Fibroblast of lung (primary cell): ENCODE data around the gene RIPPLY2. TPM values are rescaled to one million over a fixed set of nuclear protein-coding genes. Genes with fewer than 3 reads are reported as not detected.

Experiments
- DNase-seq, 2 donors: peaks; one replicate each; pipeline versions ENCODE4 v3.0.0 to v3.0.0-alpha.2; 2010; ENCODE audit warnings: low read depth in 2 of 2
- H2AFZ ChIP-seq: 2 replicates; pipeline ENCODE4 v1.5.1; 2012; ENCODE audit warnings: low read length, control low read depth, inconsistent platforms
- H3K27ac ChIP-seq: 2 replicates; pipeline ENCODE4 v1.5.1; 2011; ENCODE audit warnings: low read length, control low read depth; ENCODE audit not compliant: insufficient read depth
- H3K27me3 ChIP-seq: 2 replicates; pipeline ENCODE4 v1.5.1; 2011; ENCODE audit warnings: mild to moderate bottlenecking, low read length; ENCODE audit not compliant: control insufficient read depth, insufficient read depth
- H3K36me3 ChIP-seq: 2 replicates; pipeline ENCODE4 v1.5.1; 2011; ENCODE audit warnings: low read length; ENCODE audit not compliant: control insufficient read depth, insufficient read depth
- H3K4me1 ChIP-seq: 2 replicates; pipeline ENCODE4 v1.5.1; 2011; ENCODE audit warnings: low read length; ENCODE audit not compliant: control insufficient read depth, insufficient read depth; ENCODE audit errors: extremely low read depth
- H3K4me2 ChIP-seq: 2 replicates; pipeline ENCODE4 v1.5.1; 2011; ENCODE audit warnings: low read length, control low read depth; ENCODE audit not compliant: insufficient read depth; ENCODE audit errors: extremely low read depth
- H3K4me3 ChIP-seq, 4 experiments: fragments of 200-600 bp in 1 of 4; sonication (generic) in 1 of 4; replicated peaks in 1 of 4; 2 replicates each; pipeline ENCODE4 v1.5.1; 2011 to 2016; ENCODE audit warnings: low read length in 4 of 4, low read depth in 3 of 4, mild to moderate bottlenecking in 3 of 4, control low read depth in 2 of 4, inconsistent platforms in 1 of 4, mixed read lengths in 1 of 4; ENCODE audit not compliant: insufficient read depth in 1 of 4; ENCODE audit errors: control extremely low read depth in 1 of 4
- H3K79me2 ChIP-seq: 2 replicates; pipeline ENCODE4 v1.5.1; 2012; ENCODE audit warnings: mild to moderate bottlenecking, low read length, inconsistent platforms; ENCODE audit not compliant: control insufficient read depth, insufficient read depth
- H3K9ac ChIP-seq: 2 replicates; pipeline ENCODE4 v1.5.1; 2011; ENCODE audit warnings: mild to moderate bottlenecking, low read length, control low read depth; ENCODE audit not compliant: insufficient read depth
- H3K9me3 ChIP-seq: 2 replicates; pipeline ENCODE4 v1.5.1; 2012; ENCODE audit warnings: low read depth, low read length; ENCODE audit not compliant: control insufficient read depth, insufficient read depth
- H4K20me1 ChIP-seq: 2 replicates; pipeline ENCODE4 v1.5.1; 2011; ENCODE audit warnings: low read length; ENCODE audit not compliant: control insufficient read depth, insufficient read depth; ENCODE audit errors: extremely low read depth
- EZH2 ChIP-seq: IDR thresholded peaks from 2 replicates; pipeline ENCODE4 v1.5.1; 2012; ENCODE audit warnings: low read length, control low read depth, mild to moderate bottlenecking; ENCODE audit errors: missing control alignments
- polyA plus RNA-seq, 2 donors: library from polyadenylated mRNA; depleted of rRNA in 1 of 2; stranded (reverse) in 1 of 2; unstranded in 1 of 2; fragments of >200 nt; gene quantifications; 2 replicates each; pipeline ENCODE4 v1.2.1, GENCODE V29; 2011 to 2012; ENCODE audit warnings: missing spikeins in 1 of 2
- total RNA-seq: library from RNA; depleted of rRNA; stranded (reverse); fragments of >200 nt; gene quantifications from 2 replicates; pipeline ENCODE4 v1.2.1, GENCODE V29; 2014
- TF ChIP-seq, protein P1 (sequence below), 2 donors: IDR thresholded peaks in 1 of 2; conservative IDR thresholded peaks in 1 of 2; 1 replicate in 1 of 2; 2 replicates in 1 of 2; pipeline ENCODE4 v1.5.1; 2011 to 2012; ENCODE audit warnings: low read length in 2 of 2, control low read depth in 1 of 2, inconsistent platforms in 1 of 2, low read depth in 1 of 2, mild to moderate bottlenecking in 1 of 2

The RIPPLY2 gene
- total and polyA plus RNA-seq, 2 donors (not counting 1 experiment from before 2014, with no cell fraction given) = not detected

GRCh38 chr6:83824831-83825230 lies 28.3 kb upstream of the RIPPLY2 start:
- Histone ChIP-seq H3K4me1 (no peaks in the 10 kb centered on the region), H3K9me3 (no peaks in the 10 kb centered on the region), H2AFZ (no peak overlapping the region), H3K4me2 (no peak overlapping the region), H3K9ac (no peak overlapping the region), H3K27me3 (no peaks in the 10 kb centered on the region), H3K36me3 (no peaks in the 10 kb centered on the region), H3K4me3 (no peak overlapping the region), H3K79me2 (no peaks in the 10 kb centered on the region), H3K27ac (no peak overlapping the region), H4K20me1 (no peaks in the 10 kb centered on the region)
- TF ChIP-seq, protein P1, sequence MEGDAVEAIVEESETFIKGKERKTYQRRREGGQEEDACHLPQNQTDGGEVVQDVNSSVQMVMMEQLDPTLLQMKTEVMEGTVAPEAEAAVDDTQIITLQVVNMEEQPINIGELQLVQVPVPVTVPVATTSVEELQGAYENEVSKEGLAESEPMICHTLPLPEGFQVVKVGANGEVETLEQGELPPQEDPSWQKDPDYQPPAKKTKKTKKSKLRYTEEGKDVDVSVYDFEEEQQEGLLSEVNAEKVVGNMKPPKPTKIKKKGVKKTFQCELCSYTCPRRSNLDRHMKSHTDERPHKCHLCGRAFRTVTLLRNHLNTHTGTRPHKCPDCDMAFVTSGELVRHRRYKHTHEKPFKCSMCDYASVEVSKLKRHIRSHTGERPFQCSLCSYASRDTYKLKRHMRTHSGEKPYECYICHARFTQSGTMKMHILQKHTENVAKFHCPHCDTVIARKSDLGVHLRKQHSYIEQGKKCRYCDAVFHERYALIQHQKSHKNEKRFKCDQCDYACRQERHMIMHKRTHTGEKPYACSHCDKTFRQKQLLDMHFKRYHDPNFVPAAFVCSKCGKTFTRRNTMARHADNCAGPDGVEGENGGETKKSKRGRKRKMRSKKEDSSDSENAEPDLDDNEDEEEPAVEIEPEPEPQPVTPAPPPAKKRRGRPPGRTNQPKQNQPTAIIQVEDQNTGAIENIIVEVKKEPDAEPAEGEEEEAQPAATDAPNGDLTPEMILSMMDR (conservative IDR thresholded peaks at IDR 0.05 in 1 of 2, IDR thresholded peaks at IDR 0.05 in 1 of 2; ENCODE audit: low read depth in 1 of 2, low read length in 2 of 2) = no peak
- TF ChIP-seq EZH2 = no peak
- no peak for DNase-seq

DNA sequence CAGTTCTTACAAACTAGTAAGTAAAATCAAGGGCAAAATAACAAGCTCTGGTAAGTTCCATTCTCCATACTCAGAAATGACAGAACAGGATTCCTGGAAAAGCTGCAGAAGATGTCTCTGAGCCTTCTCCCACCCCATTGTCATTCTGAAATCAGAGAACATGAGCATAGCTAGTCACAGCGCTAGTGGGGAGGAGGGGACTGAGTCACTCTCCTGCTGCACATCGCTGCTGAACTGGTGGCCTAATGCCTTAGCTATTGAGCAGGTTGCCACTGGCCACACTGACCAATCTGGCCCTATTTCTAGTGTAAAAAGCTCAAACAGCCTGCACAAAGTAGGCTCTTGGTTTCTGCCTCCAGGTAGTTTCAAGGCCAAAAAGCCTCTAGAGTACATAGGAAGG lies 26.1 kb upstream of the RIPPLY2 start:
- Histone ChIP-seq H3K79me2 (no peaks in the 10 kb centered on the region), H3K36me3 (no peaks in the 10 kb centered on the region), H3K27ac (no peak overlapping the region), H3K27me3 (no peaks in the 10 kb centered on the region), H3K4me1 (no peaks in the 10 kb centered on the region), H3K4me3 (no peak overlapping the region), H2AFZ (no peak overlapping the region), H4K20me1 (no peaks in the 10 kb centered on the region), H3K9ac (no peak overlapping the region), H3K9me3 (no peaks in the 10 kb centered on the region), H3K4me2 (no peak overlapping the region)
- DNase-seq = no peak
- TF ChIP-seq, protein P1 (conservative IDR thresholded peaks at IDR 0.05 in 1 of 2, IDR thresholded peaks at IDR 0.05 in 1 of 2; ENCODE audit: low read depth in 1 of 2, low read length in 2 of 2) = no peak

- Histone ChIP-seq H2AFZ (no peak overlapping the region), H3K4me1 (no peaks in the 10 kb centered on the region), H3K4me3 (no peak overlapping the region), H3K27me3 (no peaks in the 10 kb centered on the region), H3K4me2 (no peak overlapping the region), H4K20me1 (no peaks in the 10 kb centered on the region), H3K9me3 (no peaks in the 10 kb centered on the region), H3K27ac (no peak overlapping the region), H3K79me2 (no peaks in the 10 kb centered on the region), H3K36me3 (no peaks in the 10 kb centered on the region), H3K9ac (no peak overlapping the region)
- no peak for DNase-seq
- no peak for TF ChIP-seq EZH2
- TF ChIP-seq, protein P1 (conservative IDR thresholded peaks at IDR 0.05 in 1 of 2, IDR thresholded peaks at IDR 0.05 in 1 of 2; ENCODE audit: low read depth in 1 of 2, low read length in 2 of 2) = no peak
Measured at GRCh38 chr6:83838727-83839126, 14.4 kb upstream of the RIPPLY2 start.
